Lower lobe of right lung (tissue), 2 donors: Measurements from ENCODE around the gene SMC6. TPM values are rescaled to one million over a fixed set of nuclear protein-coding genes. Genes with fewer than 3 reads are reported as not detected.
A peak's percentile ranks its signal among the peaks of the same experiment; 100 is the strongest.

ENCODE experiments used
- ATAC-seq, 2 donors: fragments of 200-7000 bp; cut with Tn5 transposase; one replicate each; pipeline ENCODE4 v1.9.1; 2020 to 2022; ENCODE audit warnings: mild to moderate bottlenecking in 2 of 2, moderate library complexity in 2 of 2
- DNase-seq: peaks from one replicate; pipeline ENCODE4 v3.0.0-alpha.2; 2020
- H3K27ac ChIP-seq: fragments of 200-600 bp; one replicate; pipeline ENCODE4 v1.8.0; 2022
- H3K27me3 ChIP-seq: fragments of 200-600 bp; one replicate; pipeline ENCODE4 v1.8.0; 2022; ENCODE audit warnings: low read depth
- H3K36me3 ChIP-seq: fragments of 200-600 bp; one replicate; pipeline ENCODE4 v1.8.0; 2022; ENCODE audit warnings: mild to moderate bottlenecking
- H3K4me1 ChIP-seq: fragments of 200-600 bp; one replicate; pipeline ENCODE4 v1.8.0; 2022
- H3K4me3 ChIP-seq: fragments of 200-600 bp; one replicate; pipeline ENCODE4 v1.8.0; 2022; ENCODE audit warnings: mild to moderate bottlenecking
- H3K9me3 ChIP-seq: fragments of 200-600 bp; one replicate; pipeline ENCODE4 v1.8.0; 2022
- intact Hi-C: fragments of 100-400 bp; cut with DNase I; formaldehyde crosslinking; loops from one replicate; pipeline ENCODE4 v1.11.0; 2022
- total RNA-seq: library from RNA; stranded (reverse); fragmentation: NEBNext Ultra II Directional; extraction: Animal tissue kit (Norgen Biotek cat#: 25700); gene quantifications from one replicate; pipeline ENCODE4 v1.2.1, GENCODE V29; 2021
- TF ChIP-seq, protein P1 (sequence below): fragments of 200-600 bp; IDR thresholded peaks from one replicate; pipeline ENCODE4 v1.8.0; 2022; ENCODE audit warnings: antibody characterized with exemption, mild to moderate bottlenecking
- donor health status: DM: no; HTN: yes; CAD: no; lungs with severe emphysema.

SMC6 gene
- total RNA-seq, 1 donor from 2014 or later: 15.0 TPM

DNA sequence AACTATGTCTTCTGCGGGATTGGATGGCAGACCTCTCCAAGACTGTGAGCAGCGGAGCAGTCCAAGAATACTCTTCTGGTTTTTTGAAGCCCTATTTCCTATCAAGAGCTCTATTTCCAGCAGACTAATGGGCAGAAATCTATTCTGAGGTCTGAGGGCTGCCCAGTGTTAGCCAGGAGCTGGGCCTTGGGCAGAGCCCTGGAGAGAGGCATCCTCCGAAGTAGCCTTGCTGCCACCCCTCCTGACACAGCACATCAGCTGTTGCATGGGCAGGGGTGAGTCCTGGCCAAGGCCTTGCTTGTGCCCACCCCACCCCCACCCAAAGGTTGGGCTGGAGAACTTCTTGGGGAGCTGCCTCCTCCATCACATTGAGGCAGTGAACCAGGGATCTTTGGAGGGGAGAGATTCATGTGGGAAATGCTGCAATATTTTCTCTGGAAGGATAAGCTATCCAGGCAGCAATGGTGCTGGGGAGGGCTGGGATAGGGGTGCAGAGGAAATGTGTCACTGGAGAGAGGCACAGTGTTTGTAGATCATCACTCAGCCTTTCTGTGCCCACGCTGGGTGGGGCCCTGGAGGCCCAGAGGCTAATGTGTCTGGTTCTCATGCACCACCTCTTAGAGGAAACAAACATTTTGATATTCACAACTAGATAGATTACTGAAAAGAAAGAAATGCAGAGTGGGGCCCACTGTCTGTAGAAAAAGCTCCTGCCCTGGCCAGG is 108.5 kb downstream of the SMC6 start:
- ATAC-seq (no peak), DNase-seq (no peak)
- H3K27me3 ChIP-seq: no peaks in the 10 kb centered on the region
- TF ChIP-seq, protein P1, sequence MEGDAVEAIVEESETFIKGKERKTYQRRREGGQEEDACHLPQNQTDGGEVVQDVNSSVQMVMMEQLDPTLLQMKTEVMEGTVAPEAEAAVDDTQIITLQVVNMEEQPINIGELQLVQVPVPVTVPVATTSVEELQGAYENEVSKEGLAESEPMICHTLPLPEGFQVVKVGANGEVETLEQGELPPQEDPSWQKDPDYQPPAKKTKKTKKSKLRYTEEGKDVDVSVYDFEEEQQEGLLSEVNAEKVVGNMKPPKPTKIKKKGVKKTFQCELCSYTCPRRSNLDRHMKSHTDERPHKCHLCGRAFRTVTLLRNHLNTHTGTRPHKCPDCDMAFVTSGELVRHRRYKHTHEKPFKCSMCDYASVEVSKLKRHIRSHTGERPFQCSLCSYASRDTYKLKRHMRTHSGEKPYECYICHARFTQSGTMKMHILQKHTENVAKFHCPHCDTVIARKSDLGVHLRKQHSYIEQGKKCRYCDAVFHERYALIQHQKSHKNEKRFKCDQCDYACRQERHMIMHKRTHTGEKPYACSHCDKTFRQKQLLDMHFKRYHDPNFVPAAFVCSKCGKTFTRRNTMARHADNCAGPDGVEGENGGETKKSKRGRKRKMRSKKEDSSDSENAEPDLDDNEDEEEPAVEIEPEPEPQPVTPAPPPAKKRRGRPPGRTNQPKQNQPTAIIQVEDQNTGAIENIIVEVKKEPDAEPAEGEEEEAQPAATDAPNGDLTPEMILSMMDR: no peak
- no peaks in the 10 kb centered on the region for H3K9me3 ChIP-seq
- no peak overlapping the region for H3K27ac ChIP-seq
- no peaks in the 10 kb centered on the region for H3K36me3 ChIP-seq
- no peak overlapping the region for H3K4me3 ChIP-seq
- intact Hi-C loops: no loop called here
- H3K4me1 ChIP-seq: peaks cover 39% of the 10 kb centered on the region

DNA sequence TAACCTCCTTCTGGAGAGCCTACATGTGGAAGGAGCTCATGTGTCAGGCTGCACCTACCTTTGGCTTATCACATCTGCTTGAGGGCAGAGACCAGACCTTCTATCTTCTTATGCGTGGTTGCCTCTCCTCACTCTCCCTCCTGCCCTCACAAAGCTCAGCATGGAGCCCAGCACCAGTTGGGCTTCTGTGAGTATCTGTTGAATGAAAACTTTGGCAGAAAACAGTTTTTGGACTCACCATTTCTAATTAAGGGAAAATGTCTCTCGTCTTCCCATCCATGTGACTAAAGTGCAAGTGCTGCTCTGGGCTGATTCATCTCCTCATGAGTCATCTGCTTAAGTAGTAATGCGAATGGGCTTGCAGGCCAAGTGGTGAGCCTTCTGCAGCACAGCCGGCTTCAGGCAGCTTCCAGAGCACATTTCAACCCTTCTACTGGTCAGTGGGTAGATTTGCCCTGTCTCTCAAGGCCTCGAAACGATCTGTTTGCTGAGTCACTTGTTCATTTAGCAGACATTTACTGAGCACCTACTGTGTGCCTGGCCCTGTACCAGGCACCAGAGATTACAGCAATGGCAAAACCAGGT is 110.5 kb downstream of the SMC6 start:
- peaks cover 39% of the 10 kb centered on the region for H3K4me1 ChIP-seq
- no peaks in the 10 kb centered on the region for H3K27me3 ChIP-seq
- H3K27ac ChIP-seq: no peak overlapping the region
- ATAC-seq (peak; percentile 57 to 67), DNase-seq (no peak)
- H3K4me3 ChIP-seq: no peak overlapping the region
- TF ChIP-seq, protein P1: no peak
- no peaks in the 10 kb centered on the region for H3K9me3 ChIP-seq
- no peaks in the 10 kb centered on the region for H3K36me3 ChIP-seq
- intact Hi-C loops: no loop called here

DNA sequence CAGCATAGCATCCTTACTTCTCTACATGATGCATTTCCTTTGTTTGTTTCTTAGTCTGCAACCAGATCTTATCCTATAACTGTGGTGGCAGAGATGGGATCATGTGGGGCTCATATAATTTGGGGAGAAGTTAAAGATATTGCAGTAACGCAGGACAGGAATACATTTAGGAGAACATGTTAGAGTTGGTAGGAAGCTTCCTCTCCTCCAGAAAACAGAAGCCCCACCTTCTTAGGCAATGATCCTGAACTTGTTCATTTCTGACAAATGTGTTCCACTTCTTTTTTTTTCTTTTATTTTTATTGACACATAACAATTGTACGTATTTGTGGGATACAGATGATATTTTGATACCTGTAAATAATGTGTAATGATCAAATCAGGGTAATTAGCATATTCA is 113.2 kb downstream of the SMC6 start:
- no peaks in the 10 kb centered on the region for H3K9me3 ChIP-seq
- no peak overlapping the region for H3K4me3 ChIP-seq
- TF ChIP-seq, protein P1: no peak
- peaks cover 22% of the 10 kb centered on the region for H3K4me1 ChIP-seq
- H3K36me3 ChIP-seq: no peaks in the 10 kb centered on the region
- ATAC-seq (no peak), DNase-seq (no peak)
- no peak overlapping the region for H3K27ac ChIP-seq
- H3K27me3 ChIP-seq: no peaks in the 10 kb centered on the region
- intact Hi-C loops: no loop called here

DNA sequence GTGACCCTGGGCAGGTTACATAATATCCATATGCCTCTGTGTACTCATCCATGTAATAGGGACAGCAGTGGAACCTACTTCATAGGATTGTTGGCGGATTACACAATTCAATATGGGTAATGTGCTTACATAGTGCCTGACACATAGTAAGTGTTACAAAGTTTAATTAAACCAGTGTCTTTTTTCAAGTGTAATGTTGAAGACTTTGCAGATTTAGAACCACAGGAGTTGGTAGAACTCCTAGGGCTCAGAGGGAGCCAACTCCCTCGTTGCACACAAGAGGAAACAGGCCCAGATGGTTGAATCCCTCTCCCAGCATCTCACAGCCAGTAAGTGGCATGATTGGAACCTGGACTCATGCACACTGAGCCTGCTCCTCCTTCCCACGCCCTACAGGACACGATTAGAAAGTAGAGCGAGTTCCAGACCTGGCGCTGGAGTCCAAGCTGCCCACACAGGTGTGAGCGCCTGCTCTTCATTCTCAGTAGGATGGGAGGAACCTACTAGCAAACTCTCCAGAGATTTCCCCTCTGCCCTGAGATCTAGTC is 115.3 kb downstream of the SMC6 start:
- Histone ChIP-seq H3K9me3 (no peaks in the 10 kb centered on the region), H3K4me1 (peaks cover 8% of the 10 kb centered on the region), H3K36me3 (no peaks in the 10 kb centered on the region), H3K27me3 (no peaks in the 10 kb centered on the region), H3K27ac (no peak overlapping the region), H3K4me3 (no peak overlapping the region)
- intact Hi-C loops: no loop called here
- ATAC-seq: no peak
- TF ChIP-seq, protein P1: no peak
- DNase-seq: no peak

DNA sequence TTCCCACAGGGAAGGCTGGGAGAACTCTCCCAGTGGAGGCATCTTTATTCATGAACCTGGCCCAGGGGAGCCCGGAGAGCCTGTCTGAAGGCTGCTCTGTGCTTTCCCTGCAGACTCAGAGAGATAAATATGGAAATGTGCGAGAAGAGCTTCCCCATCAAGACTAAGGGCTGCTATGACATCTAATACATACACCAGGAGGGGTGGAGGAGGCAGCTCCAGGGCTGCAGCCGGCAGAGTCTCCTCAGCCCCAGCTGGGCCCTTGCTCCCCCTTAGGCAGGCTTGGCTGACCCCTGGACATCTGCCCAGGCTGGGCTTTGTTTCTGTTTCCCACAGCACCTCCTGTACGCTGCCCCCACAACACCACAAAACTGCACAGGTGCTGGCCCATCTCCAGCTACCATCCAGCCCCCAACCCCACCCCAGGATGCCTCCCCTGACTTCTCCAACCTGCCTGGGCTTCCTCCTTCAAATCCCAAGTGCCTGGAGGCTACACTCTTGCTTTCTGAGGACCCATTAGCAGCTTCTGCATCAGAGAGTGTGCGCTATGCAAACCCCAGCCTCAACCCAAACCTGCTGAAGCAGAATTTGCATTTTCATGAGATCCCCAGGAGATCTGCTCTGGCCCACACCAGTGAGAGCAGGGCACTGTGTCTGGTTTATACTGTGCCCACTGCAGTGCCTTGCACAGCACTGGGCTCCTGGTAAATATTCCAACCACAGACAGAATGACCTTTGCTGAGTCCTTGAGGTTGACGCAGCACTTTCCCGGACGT is 116.3 kb downstream of the SMC6 start:
- Histone ChIP-seq H3K9me3 (no peaks in the 10 kb centered on the region), H3K27me3 (no peaks in the 10 kb centered on the region), H3K4me1 (no peaks in the 10 kb centered on the region), H3K36me3 (no peaks in the 10 kb centered on the region), H3K27ac (no peak overlapping the region), H3K4me3 (no peak overlapping the region)
- TF ChIP-seq, protein P1: no peak
- intact Hi-C loops: no loop called here
- DNase-seq: no peak
- ATAC-seq: no peak
